ENCODE measurements around the gene NCBP2.

DNA sequence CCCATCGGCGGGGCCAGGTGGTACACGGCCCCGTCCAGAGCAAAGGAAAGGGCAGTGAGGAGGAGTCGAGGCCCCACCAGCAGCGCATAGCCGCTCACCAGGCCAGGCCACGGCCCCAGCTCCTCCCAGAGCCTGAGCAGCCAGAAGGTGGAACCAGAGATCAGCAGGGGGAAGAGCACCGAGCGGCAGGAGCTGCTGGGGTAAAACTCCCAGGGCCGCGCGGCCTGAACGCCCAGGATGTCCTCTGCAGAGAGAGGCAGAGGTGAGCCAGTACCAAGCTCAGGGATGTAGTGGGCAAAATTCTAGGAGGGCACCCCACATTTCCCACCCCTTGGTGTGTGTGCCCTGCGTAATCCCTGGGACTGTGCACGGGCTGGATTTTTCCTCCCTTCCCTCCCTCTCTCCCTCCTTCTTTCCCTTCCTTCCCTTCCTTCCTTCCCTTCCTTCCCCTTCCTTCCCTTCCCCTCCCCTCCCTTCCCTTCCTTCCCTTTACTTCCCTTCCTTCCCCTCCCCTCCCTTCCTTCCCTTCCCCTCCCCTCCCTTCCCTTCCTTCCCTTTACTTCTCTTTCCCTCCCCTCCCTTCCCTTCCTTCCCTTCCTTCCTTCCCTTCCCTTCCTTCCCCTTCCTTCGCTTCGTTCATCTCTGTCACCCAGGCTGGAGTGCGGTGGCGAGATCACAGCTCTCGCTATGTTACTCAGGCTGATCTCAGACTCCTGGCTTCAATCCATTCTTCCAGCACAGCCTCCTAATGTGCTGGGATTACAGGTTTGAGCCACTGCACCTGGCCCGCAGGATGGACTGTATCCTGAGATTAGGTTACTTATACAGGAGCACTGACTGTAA, 6.3 kb upstream of the NCBP2 start:
- TF ChIP-seq, protein P1, sequence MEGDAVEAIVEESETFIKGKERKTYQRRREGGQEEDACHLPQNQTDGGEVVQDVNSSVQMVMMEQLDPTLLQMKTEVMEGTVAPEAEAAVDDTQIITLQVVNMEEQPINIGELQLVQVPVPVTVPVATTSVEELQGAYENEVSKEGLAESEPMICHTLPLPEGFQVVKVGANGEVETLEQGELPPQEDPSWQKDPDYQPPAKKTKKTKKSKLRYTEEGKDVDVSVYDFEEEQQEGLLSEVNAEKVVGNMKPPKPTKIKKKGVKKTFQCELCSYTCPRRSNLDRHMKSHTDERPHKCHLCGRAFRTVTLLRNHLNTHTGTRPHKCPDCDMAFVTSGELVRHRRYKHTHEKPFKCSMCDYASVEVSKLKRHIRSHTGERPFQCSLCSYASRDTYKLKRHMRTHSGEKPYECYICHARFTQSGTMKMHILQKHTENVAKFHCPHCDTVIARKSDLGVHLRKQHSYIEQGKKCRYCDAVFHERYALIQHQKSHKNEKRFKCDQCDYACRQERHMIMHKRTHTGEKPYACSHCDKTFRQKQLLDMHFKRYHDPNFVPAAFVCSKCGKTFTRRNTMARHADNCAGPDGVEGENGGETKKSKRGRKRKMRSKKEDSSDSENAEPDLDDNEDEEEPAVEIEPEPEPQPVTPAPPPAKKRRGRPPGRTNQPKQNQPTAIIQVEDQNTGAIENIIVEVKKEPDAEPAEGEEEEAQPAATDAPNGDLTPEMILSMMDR (IDR thresholded peaks at IDR 0.05; ENCODE audit: low read depth, low read length), result no peak
- no peak for TF ChIP-seq EZH2phosphoT487 (IDR thresholded peaks at IDR 0.05; ENCODE audit: low read depth)

Measured in OCI-LY3 (cell line).